22Rv1 (cell line): ENCODE data around the gene BCO2.

Source experiments
- H3K27ac ChIP-seq: fragments of 450-650 bp; 2 replicates; pipeline ENCODE4 v1.5.1; 2017
- CTCF ChIP-seq: fragments of 450-650 bp; IDR thresholded peaks from 2 replicates; pipeline ENCODE4 v1.5.1; 2017; ENCODE audit warnings: mild to moderate bottlenecking
- ZFX ChIP-seq: fragments of 450-650 bp; IDR thresholded peaks from 2 replicates; pipeline ENCODE4 v1.6.1; 2017; ENCODE audit warnings: antibody characterized with exemption, borderline replicate concordance

The BCO2 gene

GRCh38 chr11:112235750-112236390 lies 60.6 kb downstream of the BCO2 start:
- TF ChIP-seq ZFX (no peak), CTCF (no peak)
- no peak overlapping the region for H3K27ac ChIP-seq

- no peak overlapping the region for H3K27ac ChIP-seq
- TF ChIP-seq CTCF (no peak), ZFX (no peak)
These were observed 62.1 kb downstream of the BCO2 start for GRCh38 chr11:112237451-112237850.

DNA sequence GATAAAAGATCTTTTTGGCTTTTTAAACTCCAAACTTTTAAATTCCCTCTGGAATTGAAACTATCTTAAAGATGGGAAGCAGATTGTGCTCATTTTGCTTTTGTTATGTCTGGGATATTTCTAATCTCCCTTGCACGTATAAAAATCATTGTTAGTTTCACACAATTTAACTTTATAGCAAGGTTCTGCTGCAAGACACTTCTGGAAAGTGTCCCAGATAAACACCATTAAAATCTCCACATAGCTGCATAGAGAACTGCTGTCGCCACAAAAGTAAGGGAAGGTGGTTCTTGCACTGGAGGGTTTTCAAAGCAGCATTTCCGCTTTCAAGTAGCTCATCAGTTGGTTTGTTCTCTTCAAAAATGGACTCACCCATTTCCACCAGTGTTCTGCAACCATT lies 62.7 kb downstream of the BCO2 start:
- TF ChIP-seq CTCF: no peak
- no peak for TF ChIP-seq ZFX

DNA sequence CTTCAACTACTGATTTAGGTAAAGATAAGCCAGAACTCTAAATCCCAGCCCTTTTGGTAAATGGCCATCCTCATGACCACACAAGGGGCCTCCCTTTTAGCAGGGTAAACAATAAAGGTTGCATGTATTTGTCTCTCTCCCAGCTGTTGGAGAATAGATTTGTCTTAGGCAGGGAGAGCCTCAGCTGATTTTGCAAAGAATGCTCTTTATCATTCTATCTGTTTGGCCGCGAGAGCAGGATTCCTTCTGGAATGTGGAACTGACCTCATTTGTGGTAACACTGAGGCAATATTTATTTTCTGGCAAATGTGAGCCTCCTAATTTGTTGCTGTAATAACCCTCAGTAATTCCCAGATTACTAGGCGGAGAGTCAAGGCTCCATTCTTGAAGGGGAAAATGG lies 66.2 kb downstream of the BCO2 start:
- no peak for TF ChIP-seq ZFX
- TF ChIP-seq CTCF: no peak
- H3K27ac ChIP-seq: no peak overlapping the region

More for the DNA sequence above, 62.7 kb downstream of the BCO2 start:
- no peak overlapping the region for H3K27ac ChIP-seq

- no peak overlapping the region for H3K27ac ChIP-seq
- TF ChIP-seq ZFX (no peak), CTCF (no peak)
These were observed 71.9 kb downstream of the BCO2 start for GRCh38 chr11:112247201-112247600.

DNA sequence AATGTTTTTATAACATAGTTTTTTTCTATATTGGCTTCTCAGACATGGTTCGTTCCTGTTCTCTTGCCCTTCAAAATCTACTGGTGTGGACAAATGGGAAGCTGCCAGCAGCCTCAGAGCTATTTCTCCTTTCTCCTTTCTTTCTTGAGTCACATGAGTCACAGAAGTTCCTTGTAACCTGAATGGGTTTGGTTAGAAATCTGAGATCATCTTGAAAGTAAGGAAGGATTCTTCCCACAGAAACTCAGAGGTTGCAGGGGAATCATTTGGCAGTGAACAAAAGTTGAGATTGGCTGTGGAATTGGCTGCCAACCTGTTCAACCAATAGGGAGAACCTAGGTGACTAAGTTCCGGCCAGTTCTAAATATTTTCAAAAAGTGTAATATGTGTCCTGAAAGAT lies 72.9 kb downstream of the BCO2 start:
- H3K27ac ChIP-seq: no peak overlapping the region
- no peak for TF ChIP-seq ZFX
- TF ChIP-seq CTCF: no peak

- TF ChIP-seq CTCF (no peak), ZFX (no peak)
- no peak overlapping the region for H3K27ac ChIP-seq
These were observed 74.7 kb downstream of the BCO2 start for GRCh38 chr11:112249871-112250610.
